ENCODE measurements around the gene RPL22L1.
A peak's percentile ranks its signal among the peaks of the same experiment; 100 is the strongest.
"Not testable (repeated sequence)": the region's sequence is repeated elsewhere in the genome, so short reads cannot be mapped to it uniquely, and the experiment has no call there.

RPL22L1 gene

GRCh38 chr3:170869645-170870593 is at the start of gene RPL22L1:
TSS of gene RPL22L1 (minus strand) at chr3:170870195. CDS start at chr3:170870167, 28 bp downstream.
- peak; percentile 91 for DNase-seq (ENCODE audit: low read depth)

GRCh38 chr3:170918715-170919114 is 48.7 kb upstream of the RPL22L1 start:
- no peak for DNase-seq (ENCODE audit: low read depth)

- peak; percentile 50 for DNase-seq (ENCODE audit: low read depth)
Observed at GRCh38 chr3:170914690-170915089, 44.7 kb upstream of the RPL22L1 start.

GRCh38 chr3:170914212-170914611 is 44.2 kb upstream of the RPL22L1 start:
- no peak for DNase-seq (ENCODE audit: low read depth)

- no peak for DNase-seq (ENCODE audit: low read depth)
Observed at GRCh38 chr3:170911051-170911450, 41.1 kb upstream of the RPL22L1 start.

GRCh38 chr3:170910542-170910941 is 40.5 kb upstream of the RPL22L1 start:
- DNase-seq (ENCODE audit: low read depth), result no peak

- peak; percentile 100 for DNase-seq (ENCODE audit: low read depth)
Observed at GRCh38 chr3:170909129-170909903, 39.3 kb upstream of the RPL22L1 start.

GRCh38 chr3:170908235-170909116 is 38.5 kb upstream of the RPL22L1 start, which contains the start of gene EIF5A2:
TSS of gene EIF5A2 (minus strand) at chr3:170908637. CDS start at chr3:170907806, 831 bp downstream.
- DNase-seq (ENCODE audit: low read depth), result peak; percentile 95

- DNase-seq (ENCODE audit: low read depth), result no peak
Observed at GRCh38 chr3:170907637-170908234, 37.7 kb upstream of the RPL22L1 start.

GRCh38 chr3:170905862-170906261 is 35.9 kb upstream of the RPL22L1 start:
- DNase-seq (ENCODE audit: low read depth), result no peak

GRCh38 chr3:170903123-170903522 is 33.1 kb upstream of the RPL22L1 start:
- no peak for DNase-seq (ENCODE audit: low read depth)

GRCh38 chr3:170899455-170899854 is 29.5 kb upstream of the RPL22L1 start:
- no peak for DNase-seq (ENCODE audit: low read depth)

- DNase-seq (ENCODE audit: low read depth), result no peak
Observed at GRCh38 chr3:170897978-170898377, 28.0 kb upstream of the RPL22L1 start.

- not testable (repeated sequence) for DNase-seq (ENCODE audit: low read depth)
Observed at GRCh38 chr3:170897199-170897598, 27.2 kb upstream of the RPL22L1 start.

- no peak for DNase-seq (ENCODE audit: low read depth)
Observed at GRCh38 chr3:170896781-170897180, 26.8 kb upstream of the RPL22L1 start.

GRCh38 chr3:170896333-170896732 is 26.3 kb upstream of the RPL22L1 start:
- DNase-seq (ENCODE audit: low read depth), result not testable (repeated sequence)

- DNase-seq (ENCODE audit: low read depth), result no peak
Observed at GRCh38 chr3:170893895-170894294, 23.9 kb upstream of the RPL22L1 start.

GRCh38 chr3:170889630-170890029 is 19.6 kb upstream of the RPL22L1 start:
- DNase-seq (ENCODE audit: low read depth), result no peak

- DNase-seq (ENCODE audit: low read depth), result no peak
Observed at GRCh38 chr3:170889132-170889531, 19.1 kb upstream of the RPL22L1 start.

GRCh38 chr3:170884109-170884930 is 14.3 kb upstream of the RPL22L1 start:
- DNase-seq (ENCODE audit: low read depth), result not testable (repeated sequence)
